ENCODE measurements around the gene PRR23C. TPM values are rescaled to one million over a fixed set of nuclear protein-coding genes. Genes with fewer than 3 reads are reported as not detected.

PRR23C gene
- not detected in 2 replicates for total RNA-seq

DNA sequence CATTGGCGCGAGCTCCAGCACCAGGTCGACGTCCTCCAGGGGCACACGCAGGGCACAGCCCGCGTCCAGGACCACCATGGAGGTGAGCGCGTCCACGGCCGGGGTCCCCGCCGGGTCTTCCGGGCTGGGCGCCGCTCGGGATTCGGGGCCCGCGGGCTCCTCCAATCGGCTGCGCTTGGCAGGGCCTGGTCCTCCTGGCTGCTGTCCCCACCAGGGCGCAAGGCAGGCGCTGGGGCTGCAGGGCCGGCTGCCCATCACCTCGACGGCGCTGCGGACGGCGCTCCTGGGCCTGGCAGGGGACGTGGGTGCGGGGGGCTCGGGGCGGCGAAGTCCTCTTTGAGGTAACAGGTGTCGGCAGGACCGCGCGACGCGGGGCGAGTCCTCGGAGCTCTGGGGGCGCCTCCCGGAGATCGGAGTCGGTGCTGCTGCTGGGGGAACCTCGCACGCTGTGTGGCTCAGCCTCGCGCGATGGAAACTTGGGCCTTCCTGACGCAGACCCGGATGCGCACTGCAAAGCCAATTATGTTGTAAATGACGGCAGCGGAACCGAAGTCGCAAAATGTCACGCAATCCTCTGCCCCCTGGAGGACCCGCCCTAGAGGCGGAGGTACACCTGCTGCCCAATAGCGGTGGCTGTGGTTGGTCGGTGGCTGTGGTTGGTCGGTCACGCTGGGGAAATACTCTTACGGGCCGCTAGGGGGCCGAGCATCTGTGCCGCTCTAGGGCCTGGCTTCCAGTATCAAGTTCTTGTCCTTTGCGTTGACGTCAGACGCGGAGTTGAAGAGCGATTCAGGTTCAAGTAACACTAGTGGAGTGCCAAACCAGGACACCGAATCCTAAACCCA, at the start of gene PRR23C:
Gene PRR23C, minus strand, starts transcription at position 527 of the 845 bp plus-strand sequence. Its CDS starts 272 bp downstream, at position 255.

DNA sequence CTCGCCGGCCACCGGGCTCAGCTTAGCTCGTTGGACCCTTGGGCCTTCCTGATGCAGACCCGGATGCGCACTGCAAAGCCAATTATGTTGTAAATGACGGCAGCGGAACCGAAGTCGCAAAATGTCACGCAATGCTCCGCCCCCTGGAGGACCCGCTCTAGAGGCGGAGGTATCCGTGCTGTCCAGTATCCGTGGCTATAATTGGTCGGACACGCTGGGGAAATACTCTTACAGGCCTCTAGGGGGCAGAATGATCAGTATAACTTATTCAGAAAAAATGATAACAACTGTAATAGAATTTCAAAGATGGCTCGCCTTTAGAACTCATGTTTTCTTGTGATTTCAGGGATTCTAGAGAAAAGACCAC, 23.8 kb downstream of the PRR23C start, which contains the start of gene PRR23B:
Gene PRR23B, minus strand, starts transcription at position 59 of the 367 bp plus-strand sequence. CDS start 265 bp downstream, outside the sequence.

DNA sequence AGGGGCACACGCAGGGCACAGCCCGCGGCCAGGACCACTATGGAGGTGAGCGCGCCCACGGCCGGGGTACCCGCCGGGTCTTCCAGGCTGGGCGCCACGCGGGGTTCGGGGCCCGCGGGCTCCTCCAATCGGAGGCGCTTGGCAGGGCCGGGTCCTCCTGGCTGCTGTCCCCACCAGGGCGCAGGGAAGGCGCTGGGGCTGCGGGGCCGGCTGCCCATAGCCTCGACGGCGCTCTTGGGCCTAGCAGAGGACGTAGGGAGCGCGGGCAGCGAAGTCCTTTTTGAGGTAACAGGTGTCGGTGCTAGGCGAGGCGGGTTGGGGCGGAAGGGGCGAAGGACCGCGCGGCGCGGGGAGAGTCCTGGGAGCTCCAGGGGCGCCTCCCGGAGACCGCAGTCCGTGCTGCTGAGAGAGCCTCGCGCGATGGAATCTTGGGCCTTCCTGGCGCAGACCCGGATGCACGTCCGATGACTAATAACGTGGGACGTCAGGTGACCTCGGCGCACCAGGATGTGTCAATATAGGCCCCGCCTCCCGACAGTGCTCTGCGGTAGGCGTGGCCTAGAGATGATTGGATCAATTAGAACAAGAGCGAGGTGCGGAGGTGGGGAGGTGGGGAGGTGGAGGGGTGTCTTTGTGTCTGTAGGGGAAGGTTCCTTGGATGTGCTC, 38.5 kb downstream of the PRR23C start, which contains the start of gene PRR23A:
Gene PRR23A, minus strand, starts transcription at position 218 of the 666 bp plus-strand sequence. Its CDS starts 0 bp downstream, at position 218.

Other genes with a start within 250 kb of the PRR23C start
- 7.9 and 13.2 TPM in 2 replicates for gene PIK3CB, start 210.0 kb downstream of the PRR23C start, total RNA-seq
- not detected in 2 replicates for gene FOXL2, start 97.8 kb downstream of the PRR23C start, total RNA-seq
- gene FOXL2NB, start 97.7 kb downstream of the PRR23C start, total RNA-seq: not detected in 2 replicates
- gene PRR23A, start 38.6 kb downstream of the PRR23C start, total RNA-seq: not detected in 2 replicates
- gene PRR23B, start 24.0 kb downstream of the PRR23C start, total RNA-seq: not detected in 2 replicates

All from aortic smooth muscle cell (primary cell).